Neural cell (in vitro differentiated cells): Measurements from ENCODE around the gene ETV6.

Experiments used
- EP300 ChIP-seq: fragments of 450-650 bp; conservative IDR thresholded peaks from 2 replicates; pipeline ENCODE4 v1.6.1; 2014; ENCODE audit warnings: antibody characterized with exemption, mild to moderate bottlenecking, moderate library complexity; ENCODE audit not compliant: poor library complexity, severe bottlenecking
- EZH2 ChIP-seq: fragments of 200-600, 300-800 bp; shearing (Covaris generic), sonication (generic); IDR thresholded peaks from 2 replicates; pipeline ENCODE4 v1.6.1; 2014; ENCODE audit warnings: antibody characterized with exemption, low read length, borderline replicate concordance, mild to moderate bottlenecking; ENCODE audit not compliant: insufficient read depth, poor library complexity, severe bottlenecking
- MXI1 ChIP-seq: fragments of 450-650 bp; conservative IDR thresholded peaks from 2 replicates; pipeline ENCODE4 v1.6.1; 2014; ENCODE audit warnings: antibody characterized with exemption, mild to moderate bottlenecking; ENCODE audit not compliant: poor library complexity, severe bottlenecking
- POLR2AphosphoS5 ChIP-seq: IDR thresholded peaks from 2 replicates; pipeline ENCODE4 v1.6.1; 2012
- RAD21 ChIP-seq: fragments of 450-650 bp; conservative IDR thresholded peaks from 2 replicates; pipeline ENCODE4 v1.6.1; 2014; ENCODE audit warnings: antibody characterized with exemption, mild to moderate bottlenecking, moderate library complexity
- REST ChIP-seq: IDR thresholded peaks from 2 replicates; pipeline ENCODE4 v1.6.1; 2012; ENCODE audit warnings: borderline replicate concordance
- SMC3 ChIP-seq: fragments of 450-650 bp; conservative IDR thresholded peaks from 2 replicates; pipeline ENCODE4 v1.6.1; 2014; ENCODE audit warnings: antibody characterized with exemption, mild to moderate bottlenecking, moderate library complexity; ENCODE audit not compliant: poor library complexity
- TAF1 ChIP-seq: IDR thresholded peaks from 2 replicates; pipeline ENCODE4 v1.6.1; 2012; ENCODE audit warnings: low read depth
- TF ChIP-seq, protein P1 (sequence below): fragments of 450-650 bp; IDR thresholded peaks from 2 replicates; pipeline ENCODE4 v1.5.1; 2014; ENCODE audit warnings: antibody characterized with exemption, mild to moderate bottlenecking, moderate library complexity; ENCODE audit not compliant: poor library complexity, severe bottlenecking

DNA sequence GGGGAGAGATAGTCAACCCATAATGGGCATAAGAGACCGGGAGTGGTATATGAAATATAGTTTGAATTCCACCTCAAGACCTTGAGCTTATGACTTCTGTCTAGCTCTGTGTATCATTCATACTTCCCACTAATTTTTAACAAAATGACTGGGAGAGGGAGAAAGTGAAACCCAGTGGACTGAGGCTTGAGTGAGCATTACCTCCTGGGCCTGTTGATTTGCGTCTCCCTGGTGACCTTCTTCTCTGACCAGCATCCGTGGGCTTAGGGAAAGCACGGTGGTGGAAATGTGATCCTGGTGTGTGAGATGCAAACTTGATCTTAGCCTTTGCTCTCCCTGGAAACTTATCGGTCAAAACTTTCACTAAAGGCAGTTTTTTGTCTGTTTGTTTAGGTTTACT lies 213.3 kb downstream of the ETV6 start:
- TF ChIP-seq POLR2AphosphoS5 (no peak), EZH2 (no peak), EP300 (no peak), REST (no peak), TAF1 (no peak), SMC3 (no peak), RAD21 (no peak), MXI1 (no peak)
- TF ChIP-seq, protein P1, sequence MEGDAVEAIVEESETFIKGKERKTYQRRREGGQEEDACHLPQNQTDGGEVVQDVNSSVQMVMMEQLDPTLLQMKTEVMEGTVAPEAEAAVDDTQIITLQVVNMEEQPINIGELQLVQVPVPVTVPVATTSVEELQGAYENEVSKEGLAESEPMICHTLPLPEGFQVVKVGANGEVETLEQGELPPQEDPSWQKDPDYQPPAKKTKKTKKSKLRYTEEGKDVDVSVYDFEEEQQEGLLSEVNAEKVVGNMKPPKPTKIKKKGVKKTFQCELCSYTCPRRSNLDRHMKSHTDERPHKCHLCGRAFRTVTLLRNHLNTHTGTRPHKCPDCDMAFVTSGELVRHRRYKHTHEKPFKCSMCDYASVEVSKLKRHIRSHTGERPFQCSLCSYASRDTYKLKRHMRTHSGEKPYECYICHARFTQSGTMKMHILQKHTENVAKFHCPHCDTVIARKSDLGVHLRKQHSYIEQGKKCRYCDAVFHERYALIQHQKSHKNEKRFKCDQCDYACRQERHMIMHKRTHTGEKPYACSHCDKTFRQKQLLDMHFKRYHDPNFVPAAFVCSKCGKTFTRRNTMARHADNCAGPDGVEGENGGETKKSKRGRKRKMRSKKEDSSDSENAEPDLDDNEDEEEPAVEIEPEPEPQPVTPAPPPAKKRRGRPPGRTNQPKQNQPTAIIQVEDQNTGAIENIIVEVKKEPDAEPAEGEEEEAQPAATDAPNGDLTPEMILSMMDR, result no peak
